SU-DHL-6 (cell line): ENCODE measurements around the gene ETV6.
A peak's percentile ranks its signal among the peaks of the same experiment; 100 is the strongest.

ENCODE experiments used
- H2AFZ ChIP-seq: fragments of 200-600 bp; sonication (generic); 2 replicates; pipeline ENCODE4 v1.6.1; 2014; ENCODE audit warnings: low read depth, mild to moderate bottlenecking, moderate library complexity, mixed read lengths, antibody characterized with exemption, low read length; ENCODE audit not compliant: severe bottlenecking
- H3F3A ChIP-seq: fragments of 200-600 bp; shearing (Covaris generic); 2 replicates; pipeline ENCODE4 v1.6.0; 2016; ENCODE audit warnings: antibody characterized with exemption, mild to moderate bottlenecking; ENCODE audit not compliant: insufficient read depth
- H3K27ac ChIP-seq: fragments of 200-600 bp; sonication (generic); 2 replicates; pipeline ENCODE4 v1.5.1; 2016; ENCODE audit warnings: low read depth, mild to moderate bottlenecking, low read length, moderate library complexity, mixed read lengths
- H3K27me3 ChIP-seq: fragments of 200-600 bp; sonication (generic), shearing (Covaris generic); 2 replicates; pipeline ENCODE4 v1.6.0; 2014; ENCODE audit warnings: mild to moderate bottlenecking, low read length
- H3K36me3 ChIP-seq: fragments of 200-600 bp; sonication (generic); 2 replicates; pipeline ENCODE4 v1.6.1; 2014; ENCODE audit warnings: mild to moderate bottlenecking, low read length, mixed read lengths
- H3K4me2 ChIP-seq: fragments of 300-600, 200-600 bp; shearing (Covaris generic), sonication (generic); 2 replicates; pipeline ENCODE4 v1.6.0; 2014; ENCODE audit warnings: low read length, low read depth, mild to moderate bottlenecking; ENCODE audit not compliant: poor library complexity, severe bottlenecking
- H3K4me3 ChIP-seq: fragments of 200-600 bp; sonication (generic); 2 replicates; pipeline ENCODE4 v1.5.1; 2014; ENCODE audit warnings: antibody characterized with exemption, low read length, mild to moderate bottlenecking, mixed read lengths; ENCODE audit not compliant: insufficient read depth, poor library complexity, severe bottlenecking
- H3K79me2 ChIP-seq: fragments of 200-600 bp; sonication (generic); 2 replicates; pipeline ENCODE4 v1.6.1; 2014; ENCODE audit warnings: mild to moderate bottlenecking, low read length, moderate library complexity; ENCODE audit not compliant: insufficient read depth
- H3K9ac ChIP-seq: fragments of 200-600 bp; sonication (generic); 2 replicates; pipeline ENCODE4 v1.7.0; 2014; ENCODE audit warnings: mild to moderate bottlenecking, low read length
- H3K9me2 ChIP-seq: fragments of 200-600 bp; sonication (generic); replicated peaks from 2 replicates; pipeline ENCODE4 v1.6.1; 2014; ENCODE audit warnings: low read length; ENCODE audit not compliant: insufficient read depth
- H3K9me3 ChIP-seq: fragments of 200-600 bp; sonication (generic); 2 replicates; pipeline ENCODE4 v1.6.1; 2014; ENCODE audit warnings: low read length, mixed read lengths; ENCODE audit not compliant: insufficient read depth
- H4K20me1 ChIP-seq: fragments of 200-600 bp; sonication (generic); 2 replicates; pipeline ENCODE4 v1.6.1; 2014; ENCODE audit warnings: low read depth, mild to moderate bottlenecking, antibody characterized with exemption, low read length, moderate library complexity, mixed read lengths
- CTCF ChIP-seq: fragments of 200-600 bp; sonication (generic); IDR thresholded peaks from one replicate; pipeline ENCODE4 v1.5.1; 2017; ENCODE audit warnings: antibody characterized with exemption, mild to moderate bottlenecking, low read length, moderate library complexity; ENCODE audit not compliant: insufficient read depth, poor library complexity, severe bottlenecking
- EZH2phosphoT487 ChIP-seq: fragments of 200-600 bp; sonication (generic), shearing (Covaris generic); conservative IDR thresholded peaks from 2 replicates; pipeline ENCODE4 v1.6.1; 2018; ENCODE audit warnings: mild to moderate bottlenecking, antibody characterized with exemption, low read length, moderate library complexity, mixed read lengths

The ETV6 gene

GRCh38 chr12:11834931-11835330 is 185.5 kb downstream of the ETV6 start:
- H3K9me3 ChIP-seq = no peaks in the 10 kb centered on the region
- no peak overlapping the region for H2AFZ ChIP-seq
- no peak overlapping the region for H3K9ac ChIP-seq
- no peak overlapping the region for H3K4me3 ChIP-seq
- no peaks in the 10 kb centered on the region for H3K9me2 ChIP-seq
- H3K79me2 ChIP-seq = no peaks in the 10 kb centered on the region
- TF ChIP-seq CTCF = no peak
- no peak for TF ChIP-seq EZH2phosphoT487
- H3K36me3 ChIP-seq = no peaks in the 10 kb centered on the region
- no peak overlapping the region for H3K4me2 ChIP-seq
- H3F3A ChIP-seq = no peaks in the 10 kb centered on the region
- H4K20me1 ChIP-seq = no peaks in the 10 kb centered on the region
- no peak overlapping the region for H3K27ac ChIP-seq
- H3K27me3 ChIP-seq = no peaks in the 10 kb centered on the region

DNA sequence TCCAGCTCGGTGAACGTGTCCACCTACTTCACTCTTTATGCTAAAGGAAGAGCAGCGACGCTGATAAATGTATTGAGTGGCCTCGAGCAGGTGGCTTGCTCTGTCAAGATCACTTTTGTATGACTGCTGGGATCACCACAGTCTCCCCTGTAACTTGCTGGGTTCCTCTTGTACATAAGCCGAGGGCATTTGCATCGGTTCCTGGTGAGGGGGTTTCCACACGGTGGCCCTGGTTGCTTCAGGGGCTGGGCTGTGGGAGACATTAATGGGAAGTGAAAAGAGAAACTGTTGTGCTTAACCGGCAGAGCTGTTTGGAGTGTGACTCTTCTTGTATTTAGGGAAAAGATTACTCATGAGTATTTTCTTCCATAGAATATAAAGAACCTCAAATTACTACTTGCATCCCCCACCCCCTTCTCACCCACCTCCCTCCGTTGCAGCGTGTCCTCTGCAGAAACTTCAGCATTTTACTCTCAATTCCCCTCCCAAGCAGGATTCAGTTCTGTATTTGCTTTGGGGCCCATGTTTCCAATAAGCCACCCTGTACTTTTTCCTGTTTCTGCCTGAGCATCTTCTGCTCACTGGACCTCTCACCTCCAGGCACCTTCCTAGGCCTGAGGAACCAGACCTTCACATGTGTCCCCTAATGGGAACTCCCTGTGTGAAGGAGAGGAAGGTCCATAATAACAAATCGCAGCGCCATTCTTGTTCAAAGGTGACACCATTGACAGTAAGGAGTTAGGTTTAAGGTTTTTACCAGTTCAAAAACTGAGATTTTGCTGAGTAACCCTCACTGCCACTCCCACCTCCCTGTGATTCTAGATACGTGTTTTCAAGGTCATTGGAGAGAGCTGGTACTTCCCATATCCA is 187.0 kb downstream of the ETV6 start:
- Histone ChIP-seq H3K9me3 (no peaks in the 10 kb centered on the region), H3F3A (no peaks in the 10 kb centered on the region), H3K79me2 (no peaks in the 10 kb centered on the region), H2AFZ (no peak overlapping the region), H4K20me1 (no peaks in the 10 kb centered on the region), H3K27me3 (no peaks in the 10 kb centered on the region), H3K4me3 (no peak overlapping the region), H3K9ac (no peak overlapping the region), H3K9me2 (no peaks in the 10 kb centered on the region), H3K27ac (0 out of 2 replicates have a peak overlapping the region, but pooled peaks have one; percentile 19), H3K36me3 (no peaks in the 10 kb centered on the region), H3K4me2 (peak overlapping the region; percentile 25)
- no peak for TF ChIP-seq CTCF

- H3K4me2 ChIP-seq = no peak overlapping the region
- no peaks in the 10 kb centered on the region for H3K36me3 ChIP-seq
- H3K27ac ChIP-seq = no peak overlapping the region
These were observed 187.9 kb downstream of the ETV6 start for GRCh38 chr12:11837216-11837934.

More at GRCh38 chr12:11837216-11837934, 187.9 kb downstream of the ETV6 start:
- Histone ChIP-seq H3K27me3 (no peaks in the 10 kb centered on the region), H3F3A (no peaks in the 10 kb centered on the region), H4K20me1 (no peaks in the 10 kb centered on the region), H3K4me3 (no peak overlapping the region), H3K9ac (no peak overlapping the region), H2AFZ (no peak overlapping the region), H3K9me3 (no peaks in the 10 kb centered on the region), H3K9me2 (no peaks in the 10 kb centered on the region), H3K79me2 (no peaks in the 10 kb centered on the region)
- TF ChIP-seq EZH2phosphoT487 (no peak), CTCF (no peak)
